Psoas muscle (tissue), 8 donors: Measurements from ENCODE around the gene PLET1. TPM values are rescaled to one million over a fixed set of nuclear protein-coding genes. Genes with fewer than 3 reads are reported as not detected.

Experiments used
- ATAC-seq, 4 donors: fragments of 200-7000 bp; cut with Tn5 transposase; one replicate each; pipeline ENCODE4 v1.9.1; 2020; ENCODE audit warnings: moderate library complexity in 3 of 4, mild to moderate bottlenecking in 2 of 4
- DNase-seq, 2 donors: peaks; one replicate each; pipeline ENCODE4 v3.0.0-alpha.2; 2020
- H3K27ac ChIP-seq: fragments of 200-600 bp; one replicate; pipeline ENCODE4 v1.8.0; 2022
- H3K27me3 ChIP-seq, 3 donors: fragments of 200-600 bp in 1 of 3; one replicate each; pipeline versions ENCODE4 v1.6.1 to v1.8.0; 2013 to 2022; ENCODE audit warnings: low read length in 2 of 3, mild to moderate bottlenecking in 2 of 3, moderate library complexity in 1 of 3; ENCODE audit not compliant: insufficient read depth in 3 of 3
- H3K36me3 ChIP-seq, 2 donors: fragments of 200-600 bp in 1 of 2; one replicate each; pipeline versions ENCODE4 v1.6.1 to v1.8.0; 2013 to 2022; ENCODE audit warnings: low read depth in 1 of 2, mild to moderate bottlenecking in 1 of 2, moderate library complexity in 1 of 2; ENCODE audit not compliant: insufficient read depth in 1 of 2
- H3K4me1 ChIP-seq: fragments of 200-600 bp; one replicate; pipeline ENCODE4 v1.8.0; 2022
- H3K4me3 ChIP-seq: fragments of 200-600 bp; one replicate; pipeline ENCODE4 v1.8.0; 2022; ENCODE audit warnings: mild to moderate bottlenecking
- H3K9me3 ChIP-seq: fragments of 200-600 bp; one replicate; pipeline ENCODE4 v1.8.0; 2022
- WGBS, 3 donors: extraction: QIAGEN DNeasy Blood & Tissue Kit; methylation state at CpG; one replicate each; pipeline versions ENCODE4 v1.1.6 to v1.1.7; 2013; 5-methylcytosine and 5-hydroxymethylcytosine counted together
- intact Hi-C, 2 donors: fragments of 100-400 bp; cut with DNase I; formaldehyde crosslinking; loops; one replicate each; pipeline versions ENCODE4 v1.11.0 to v1.14.2; 2022
- polyA plus RNA-seq, 3 donors: library from polyadenylated mRNA; stranded (reverse); fragments of 200-250 nt; gene quantifications; one replicate each; pipeline ENCODE4 v1.2.3, GENCODE V29; 2013
- total RNA-seq, 4 donors: library from RNA; stranded (reverse); fragmentation: NEBNext Ultra II Directional in 2 of 4; extraction: Animal tissue kit (Norgen Biotek cat#: 25700) in 2 of 4; gene quantifications; one replicate each; pipeline versions ENCODE4 v1.2.1 to v1.2.4, GENCODE V29; 2021 to 2023
- TF ChIP-seq, protein P1 (sequence below): fragments of 200-600 bp; IDR thresholded peaks from one replicate; pipeline ENCODE4 v1.8.0; 2022; ENCODE audit warnings: antibody characterized with exemption
- donor health status: healthy with polysubstance abuse.
- donor health status: DM: no; HTN: no; CAD: no; lungs with moderate emphysema.
- donor health status: Bipolar disorder and iron deficiency.
- donor health status: healthy.
- donor health status: DM: yes; HTN: yes; CAD: no.
- donor health status: DM: no; HTN: no; CAD: no.
- donor health status: DM: no; HTN: no; CAD: no.
- donor health status: DM: yes; HTN: yes; CAD: no.

The PLET1 gene
- total and polyA plus RNA-seq, 7 donors = not detected

DNA sequence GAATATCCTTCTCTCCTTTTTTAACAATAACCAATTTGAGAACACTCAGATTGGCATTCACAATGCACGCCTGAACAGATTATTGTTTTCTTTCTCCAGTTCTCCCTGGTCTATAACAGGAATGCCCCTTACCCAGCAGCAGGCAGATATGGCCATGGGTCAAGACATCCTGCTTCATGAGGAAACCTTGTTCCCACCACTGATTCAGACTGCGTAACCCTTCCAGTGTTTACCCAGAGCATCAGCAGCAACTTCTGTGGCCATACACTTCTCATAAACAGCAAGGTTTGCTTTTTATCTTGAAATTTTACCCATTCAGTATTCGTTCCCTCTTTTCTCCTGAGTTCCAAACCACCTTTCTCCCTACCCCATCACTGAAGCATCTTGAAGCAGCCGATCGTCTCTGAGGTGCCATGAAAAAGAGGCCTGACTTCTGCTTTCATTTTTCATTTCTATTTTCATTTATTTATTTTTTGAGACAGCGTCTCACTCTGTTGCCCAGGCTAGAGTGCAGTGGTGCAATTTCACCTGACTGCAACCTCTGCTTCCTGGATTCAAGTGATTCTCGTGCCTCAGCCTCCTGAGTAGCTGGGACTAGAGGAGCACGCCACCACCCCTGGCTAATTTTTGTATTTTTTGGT is 24.8 kb downstream of the PLET1 start:
- ATAC-seq (no peak), DNase-seq (no peak)
- H3K4me1 ChIP-seq = no peaks in the 10 kb centered on the region
- H3K36me3 ChIP-seq = peaks cover 3 to 88% of the 10 kb centered on the region in 2 donors
- H3K27me3 ChIP-seq = no peaks in the 10 kb centered on the region
- H3K4me3 ChIP-seq = no peak overlapping the region
- no peak overlapping the region for H3K27ac ChIP-seq
- TF ChIP-seq, protein P1, sequence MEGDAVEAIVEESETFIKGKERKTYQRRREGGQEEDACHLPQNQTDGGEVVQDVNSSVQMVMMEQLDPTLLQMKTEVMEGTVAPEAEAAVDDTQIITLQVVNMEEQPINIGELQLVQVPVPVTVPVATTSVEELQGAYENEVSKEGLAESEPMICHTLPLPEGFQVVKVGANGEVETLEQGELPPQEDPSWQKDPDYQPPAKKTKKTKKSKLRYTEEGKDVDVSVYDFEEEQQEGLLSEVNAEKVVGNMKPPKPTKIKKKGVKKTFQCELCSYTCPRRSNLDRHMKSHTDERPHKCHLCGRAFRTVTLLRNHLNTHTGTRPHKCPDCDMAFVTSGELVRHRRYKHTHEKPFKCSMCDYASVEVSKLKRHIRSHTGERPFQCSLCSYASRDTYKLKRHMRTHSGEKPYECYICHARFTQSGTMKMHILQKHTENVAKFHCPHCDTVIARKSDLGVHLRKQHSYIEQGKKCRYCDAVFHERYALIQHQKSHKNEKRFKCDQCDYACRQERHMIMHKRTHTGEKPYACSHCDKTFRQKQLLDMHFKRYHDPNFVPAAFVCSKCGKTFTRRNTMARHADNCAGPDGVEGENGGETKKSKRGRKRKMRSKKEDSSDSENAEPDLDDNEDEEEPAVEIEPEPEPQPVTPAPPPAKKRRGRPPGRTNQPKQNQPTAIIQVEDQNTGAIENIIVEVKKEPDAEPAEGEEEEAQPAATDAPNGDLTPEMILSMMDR = no peak
- H3K9me3 ChIP-seq = no peaks in the 10 kb centered on the region
- WGBS, 3 donors = 94 to 96% (median 95%) methylated on average over 8 of the region's 8 CpGs
- intact Hi-C loops = no loop called here

DNA sequence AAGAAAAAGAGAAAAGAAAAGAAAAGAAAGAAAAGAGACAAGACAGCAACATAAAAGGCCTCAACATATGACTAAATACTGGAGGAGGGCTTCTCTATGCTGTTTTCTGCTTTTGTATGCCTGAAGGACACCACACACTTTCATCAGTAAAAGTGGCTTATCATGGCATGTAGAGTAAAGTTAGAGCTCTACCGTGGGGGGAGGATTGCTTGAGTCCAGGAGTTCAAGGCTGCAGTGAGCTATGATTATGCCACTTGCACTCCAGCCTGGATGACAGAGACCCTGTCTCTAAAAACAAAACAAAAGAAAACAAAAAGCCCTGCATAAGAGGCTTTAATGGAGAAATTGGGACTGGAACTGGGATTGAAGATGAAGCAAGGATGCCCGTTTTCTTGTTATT is 28.7 kb downstream of the PLET1 start:
- H3K9me3 ChIP-seq = no peaks in the 10 kb centered on the region
- no peaks in the 10 kb centered on the region for H3K27me3 ChIP-seq
- no peak overlapping the region for H3K4me3 ChIP-seq
- H3K36me3 ChIP-seq = peaks cover 4 to 89% of the 10 kb centered on the region in 2 donors
- ATAC-seq (no peak), DNase-seq (no peak)
- peaks cover 13% of the 10 kb centered on the region for H3K4me1 ChIP-seq
- no peak overlapping the region for H3K27ac ChIP-seq
- TF ChIP-seq, protein P1 = no peak
- 72 to 88% (median 77%) methylated on average over 2 of the region's 2 CpGs for WGBS, 3 donors
- intact Hi-C loops = loop anchor here in 1 of 2 donors (2.0 kb wide), 1 partner anchor 15 kb away; no protein-coding TSS in a partner anchor

DNA sequence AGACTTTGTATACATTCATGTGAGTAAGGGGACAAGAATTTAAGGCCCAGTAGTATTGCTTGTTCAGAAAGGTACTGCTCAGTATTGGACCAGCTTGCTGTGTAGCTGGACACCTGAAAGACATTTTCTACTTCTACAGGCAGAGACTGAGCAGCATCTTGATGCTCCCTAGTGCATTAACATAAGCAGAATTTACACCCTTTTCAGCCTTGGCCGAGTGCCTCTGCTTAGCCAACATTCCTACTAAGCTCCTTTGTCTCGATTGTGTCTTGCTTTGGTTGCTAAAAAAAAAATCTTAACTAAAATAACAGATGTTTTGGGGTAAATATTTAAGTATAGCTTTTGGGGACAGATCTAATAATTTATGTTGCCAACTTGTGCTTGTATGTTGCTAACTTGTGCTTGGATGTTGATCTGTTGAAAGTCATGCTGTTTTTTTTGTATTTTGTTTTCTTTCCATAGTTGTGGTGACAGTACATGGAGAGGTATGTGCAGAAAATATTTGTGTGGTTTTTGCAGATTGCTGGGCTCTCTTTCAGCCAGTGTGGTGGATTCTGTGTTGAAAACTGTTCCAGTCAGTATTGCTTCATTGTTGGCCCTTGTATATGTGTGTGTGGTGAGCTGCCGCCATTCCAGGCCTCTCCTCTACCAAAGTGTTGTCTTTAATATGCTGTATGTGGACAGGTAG is 30.8 kb downstream of the PLET1 start:
- Histone ChIP-seq H3K27me3 (no peaks in the 10 kb centered on the region), H3K36me3 (peaks cover 4 to 68% of the 10 kb centered on the region in 2 donors), H3K4me1 (peaks cover 14% of the 10 kb centered on the region), H3K27ac (no peak overlapping the region), H3K9me3 (no peaks in the 10 kb centered on the region), H3K4me3 (no peak overlapping the region)
- ATAC-seq = no peak
- intact Hi-C loops = loop anchor here in 1 of 2 donors (10.0 kb wide), 1 partner anchor 1065 kb away; no protein-coding TSS in a partner anchor
- TF ChIP-seq, protein P1 = no peak
- 50 to 78% (median 75%) methylated on average over 3 of the region's 3 CpGs for WGBS, 3 donors
- no peak for DNase-seq

DNA sequence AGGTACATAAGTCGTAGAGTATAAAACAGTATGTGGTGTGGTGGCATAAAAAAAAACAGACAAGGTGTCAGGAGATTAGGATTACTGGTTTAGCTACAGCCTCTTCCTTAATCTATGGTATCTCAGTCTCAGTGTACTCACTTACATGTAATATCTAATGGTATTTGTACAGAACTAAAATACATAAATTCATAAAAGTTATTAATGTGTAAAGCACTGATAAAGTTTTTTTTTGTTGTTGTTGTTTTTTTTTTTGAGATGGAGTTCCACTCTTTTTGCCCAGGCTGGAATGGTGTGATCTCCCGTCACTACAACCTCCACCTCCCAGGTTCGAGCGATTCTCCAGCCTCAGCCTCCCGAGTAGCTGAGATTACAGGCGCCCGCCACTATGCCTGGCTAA is 31.5 kb downstream of the PLET1 start:
- intact Hi-C loops = loop anchor here in 1 of 2 donors (10.0 kb wide), 1 partner anchor 1066 kb away; no protein-coding TSS in a partner anchor
- no peak for DNase-seq
- Histone ChIP-seq H3K27me3 (no peaks in the 10 kb centered on the region), H3K27ac (no peak overlapping the region), H3K4me3 (no peak overlapping the region), H3K4me1 (peaks cover 14% of the 10 kb centered on the region), H3K9me3 (no peaks in the 10 kb centered on the region), H3K36me3 (peaks cover 4 to 63% of the 10 kb centered on the region in 2 donors)
- TF ChIP-seq, protein P1 = no peak
- WGBS, 3 donors = 87 to 99% (median 93%) methylated on average over 5 to 7 of the region's 7 CpGs
- ATAC-seq = no peak
